Activated B cell treated with CpG ODN at 0.5 μM for 24 hours (primary cell): Measurements from ENCODE around the gene CRYBB3. TPM values are rescaled to one million over a fixed set of nuclear protein-coding genes. Genes with fewer than 3 reads are reported as not detected.
"Not testable (repeated sequence)": the region's sequence is repeated elsewhere in the genome, so short reads cannot be mapped to it uniquely, and the experiment has no call there.

Experiments
- ATAC-seq: fragments of 200-7000 bp; cut with Tn5 transposase; one replicate; pipeline ENCODE4 v1.10.0; 2021; ENCODE audit warnings: low read depth, mild to moderate bottlenecking, moderate library complexity
- CTCF ChIA-PET: fragments of 350-600 bp; sonication (Branson Sonifier 250); formaldehyde crosslinking; loops from one replicate; lab custom pipeline; 2021; ENCODE audit warnings: antibody characterized with exemption; lab: Charles Lee
- POLR2A ChIA-PET: fragments of 350-600 bp; sonication (Branson Sonifier 250); formaldehyde crosslinking; loops from one replicate; lab custom pipeline; 2021; ENCODE audit warnings: antibody characterized with exemption; lab: Charles Lee
- DNase-seq: peaks from one replicate; pipeline ENCODE4 v3.0.0; 2022
- H3K27ac Mint-ChIP-seq: one replicate; pipeline ENCODE4 v1.8.0; 2020; ENCODE audit warnings: mixed read lengths
- H3K27me3 Mint-ChIP-seq: one replicate; pipeline ENCODE4 v1.8.0; 2021; ENCODE audit warnings: mixed read lengths
- H3K36me3 Mint-ChIP-seq: one replicate; pipeline ENCODE4 v1.8.0; 2021; ENCODE audit warnings: low read depth, mixed read lengths
- H3K4me1 Mint-ChIP-seq: one replicate; pipeline ENCODE4 v1.8.0; 2021; ENCODE audit warnings: mixed read lengths
- H3K4me3 Mint-ChIP-seq: one replicate; pipeline ENCODE4 v1.8.0; 2020; ENCODE audit warnings: mild to moderate bottlenecking, mixed read lengths
- H3K9me3 Mint-ChIP-seq: one replicate; pipeline ENCODE4 v1.8.0; 2020; ENCODE audit warnings: mixed read lengths
- CTCF ChIP-seq: fragments of 200-600 bp; IDR thresholded peaks from one replicate; pipeline ENCODE4 v1.8.0; 2022; ENCODE audit warnings: antibody characterized with exemption, mild to moderate bottlenecking
- intact Hi-C: fragments of 100-400 bp; cut with micrococcal nuclease; formaldehyde crosslinking; loops from one replicate; pipeline ENCODE4 v1.15.1; 2024
- total RNA-seq: library from RNA; stranded (reverse); gene quantifications from 2 replicates; pipeline ENCODE4 v1.2.3, GENCODE V29; 2022

CRYBB3 gene
- total RNA-seq, 1 donor from 2014 or later = not detected

DNA sequence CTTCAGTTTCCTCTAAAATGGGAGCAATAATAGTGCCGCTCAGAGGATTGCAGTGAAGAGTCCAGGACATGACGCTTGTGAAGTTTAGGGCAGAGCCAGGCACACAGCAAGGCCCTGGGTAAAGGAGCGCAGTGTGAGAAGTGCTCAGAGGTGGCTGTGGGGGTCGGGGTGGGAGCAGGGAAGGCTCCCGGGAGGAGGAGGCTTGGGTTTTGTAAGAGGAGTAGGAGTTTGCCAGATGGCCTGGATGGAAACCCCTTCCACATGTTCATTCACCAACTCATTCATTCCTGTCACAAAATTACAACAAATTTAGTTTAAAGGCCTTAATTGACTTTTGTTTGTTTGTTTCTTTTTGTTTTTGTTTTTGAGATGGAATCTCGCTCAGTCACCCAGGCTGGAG lies 36.8 kb downstream of the CRYBB3 start:
- Mint-ChIP-seq H3K4me1 (peaks cover 6% of the 10 kb centered on the region), H3K27ac (no peak overlapping the region), H3K4me3 (no peak overlapping the region), H3K9me3 (no peaks in the 10 kb centered on the region), H3K27me3 (peaks cover 33% of the 10 kb centered on the region), H3K36me3 (no peaks in the 10 kb centered on the region)
- no peak for DNase-seq
- intact Hi-C loops = loop anchor here (2.0 kb wide), 1 partner anchor 1094 kb away; no protein-coding TSS in a partner anchor
- TF ChIP-seq CTCF = no peak
- ATAC-seq = no peak
- POLR2A ChIA-PET = no interaction called here
- CTCF ChIA-PET = interaction anchor here (1.0 to 1.4 kb wide), 4 partner anchors 95 to 120 kb away, joined by 3 to 4 read pairs (median 3); no protein-coding TSS in a partner anchor

GRCh38 chr22:25237503-25237902 lies 37.8 kb downstream of the CRYBB3 start:
- Mint-ChIP-seq H3K27ac (no peak overlapping the region), H3K36me3 (no peaks in the 10 kb centered on the region), H3K27me3 (peaks cover 30% of the 10 kb centered on the region), H3K9me3 (no peaks in the 10 kb centered on the region), H3K4me1 (peaks cover 6% of the 10 kb centered on the region), H3K4me3 (no peak overlapping the region)
- ATAC-seq (no peak), DNase-seq (no peak)
- POLR2A ChIA-PET = interaction anchor here (0.6 kb wide), 1 partner anchor 46 kb away, joined by 3 read pairs; no protein-coding TSS in a partner anchor
- TF ChIP-seq CTCF = no peak
- CTCF ChIA-PET = interaction anchor here (1.3 kb wide), 1 partner anchor 96 kb away, joined by 5 read pairs; no protein-coding TSS in a partner anchor
- intact Hi-C loops = loop anchor here (2.0 kb wide), 1 partner anchor 1093 kb away; no protein-coding TSS in a partner anchor

- POLR2A ChIA-PET = interaction anchor here (0.6 kb wide), 2 partner anchors 36 to 46 kb away, joined by 3 read pairs; no protein-coding TSS in a partner anchor
- H3K36me3 Mint-ChIP-seq, H3K27ac Mint-ChIP-seq, DNase-seq, H3K4me1 Mint-ChIP-seq, intact Hi-C loops, H3K4me3 Mint-ChIP-seq, H3K9me3 Mint-ChIP-seq: not testable (repeated sequence)
- peaks cover 30% of the 10 kb centered on the region for H3K27me3 Mint-ChIP-seq
- peak; percentile 79 for ATAC-seq
- CTCF ChIA-PET = interaction anchor here (1.3 kb wide), 1 partner anchor 96 kb away, joined by 5 read pairs; no protein-coding TSS in a partner anchor
These were observed 38.4 kb downstream of the CRYBB3 start for GRCh38 chr22:25238058-25238457.

GRCh38 chr22:25255169-25255568 lies 55.5 kb downstream of the CRYBB3 start:
- H3K27ac Mint-ChIP-seq, H3K4me3 Mint-ChIP-seq, DNase-seq, POLR2A ChIA-PET, H3K4me1 Mint-ChIP-seq, CTCF ChIA-PET, H3K36me3 Mint-ChIP-seq, H3K9me3 Mint-ChIP-seq, H3K27me3 Mint-ChIP-seq, ATAC-seq, intact Hi-C loops: not testable (repeated sequence)

Other genes starting within 250 kb of the CRYBB3 start
- gene KIAA1671, start 247.1 kb upstream of the CRYBB3 start, total RNA-seq = 0.02 and 0.04 TPM in 2 replicates
- not detected in 2 replicates for gene CRYBB2, start 19.8 kb downstream of the CRYBB3 start, total RNA-seq